Measurements from ENCODE around the gene OR5AR1. TPM values are rescaled to one million over a fixed set of nuclear protein-coding genes. Genes with fewer than 3 reads are reported as not detected.

The OR5AR1 gene
- total RNA-seq: not detected

DNA sequence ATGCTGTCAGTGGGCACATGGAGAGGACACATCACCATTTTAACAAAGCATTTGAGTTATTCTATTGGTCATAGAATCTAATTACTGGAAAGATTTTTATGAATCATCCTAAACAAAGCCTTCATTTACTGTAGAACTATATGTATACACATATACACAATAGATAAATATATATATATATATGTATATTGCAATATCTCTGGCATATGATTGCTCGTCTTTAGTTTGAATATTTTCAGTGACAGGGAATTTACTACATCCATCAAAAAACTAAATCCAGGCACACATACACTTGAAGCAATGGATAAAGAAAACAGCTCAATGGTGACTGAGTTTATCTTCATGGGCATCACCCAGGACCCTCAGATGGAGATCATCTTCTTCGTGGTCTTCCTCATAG, at the start of gene OR5AR1:
Gene OR5AR1 (plus strand): TSS at position 301 of the 400 bp plus-strand sequence. CDS start 0 bp downstream, at position 301.
- no peak for DNase-seq
- Histone ChIP-seq H3K9me3 (no peaks in the 10 kb centered on the region), H3K36me3 (no peaks in the 10 kb centered on the region), H3K27me3 (no peaks in the 10 kb centered on the region), H3K27ac (no peak within 1 kb of the TSS), H3K4me1 (no peaks in the 10 kb centered on the region), H3K4me3 (no peak within 1 kb of the TSS)
- ATAC-seq (ENCODE audit: low FRiP score in 2 of 2): no peak
- no peak for TF ChIP-seq POLR2A (IDR thresholded peaks at IDR 0.05)
- TF ChIP-seq EP300 (IDR thresholded peaks at IDR 0.05): no peak
- TF ChIP-seq POLR2AphosphoS5 (IDR thresholded peaks at IDR 0.05): no peak
- TF ChIP-seq, protein P1, sequence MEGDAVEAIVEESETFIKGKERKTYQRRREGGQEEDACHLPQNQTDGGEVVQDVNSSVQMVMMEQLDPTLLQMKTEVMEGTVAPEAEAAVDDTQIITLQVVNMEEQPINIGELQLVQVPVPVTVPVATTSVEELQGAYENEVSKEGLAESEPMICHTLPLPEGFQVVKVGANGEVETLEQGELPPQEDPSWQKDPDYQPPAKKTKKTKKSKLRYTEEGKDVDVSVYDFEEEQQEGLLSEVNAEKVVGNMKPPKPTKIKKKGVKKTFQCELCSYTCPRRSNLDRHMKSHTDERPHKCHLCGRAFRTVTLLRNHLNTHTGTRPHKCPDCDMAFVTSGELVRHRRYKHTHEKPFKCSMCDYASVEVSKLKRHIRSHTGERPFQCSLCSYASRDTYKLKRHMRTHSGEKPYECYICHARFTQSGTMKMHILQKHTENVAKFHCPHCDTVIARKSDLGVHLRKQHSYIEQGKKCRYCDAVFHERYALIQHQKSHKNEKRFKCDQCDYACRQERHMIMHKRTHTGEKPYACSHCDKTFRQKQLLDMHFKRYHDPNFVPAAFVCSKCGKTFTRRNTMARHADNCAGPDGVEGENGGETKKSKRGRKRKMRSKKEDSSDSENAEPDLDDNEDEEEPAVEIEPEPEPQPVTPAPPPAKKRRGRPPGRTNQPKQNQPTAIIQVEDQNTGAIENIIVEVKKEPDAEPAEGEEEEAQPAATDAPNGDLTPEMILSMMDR (IDR thresholded peaks at IDR 0.05): no peak
- WGBS, 2 donors: 77% methylated on average over 2 of the region's 2 CpGs

DNA sequence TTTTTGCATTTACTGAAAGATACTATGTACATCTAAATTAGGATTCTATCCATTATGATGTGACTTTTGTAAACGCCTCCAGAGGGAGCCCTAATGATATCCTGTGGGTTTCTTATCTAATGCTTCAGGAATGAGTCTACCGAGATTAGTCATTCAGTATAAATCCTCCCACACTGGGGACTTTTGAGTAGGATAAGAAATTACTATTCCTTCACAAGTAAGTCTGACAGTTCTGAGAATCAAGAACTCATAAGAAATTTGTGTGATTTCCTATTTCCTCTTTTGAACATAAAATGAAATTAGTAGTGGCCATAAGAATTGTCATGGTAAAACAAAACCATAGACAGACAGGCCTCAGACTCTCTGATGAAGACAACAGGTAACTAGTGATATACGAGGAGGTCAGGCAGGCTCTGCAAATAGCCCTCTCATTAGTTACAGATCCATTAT, 38.8 kb upstream of the OR5AR1 start:
- Histone ChIP-seq H3K4me1 (no peaks in the 10 kb centered on the region), H3K4me3 (no peak overlapping the region), H3K9me3 (no peaks in the 10 kb centered on the region), H3K27ac (no peak overlapping the region), H3K36me3 (no peaks in the 10 kb centered on the region), H3K27me3 (no peaks in the 10 kb centered on the region)
- ATAC-seq (ENCODE audit: low FRiP score in 2 of 2) (peak; percentile 53 to 83), DNase-seq (no peak)
- TF ChIP-seq, protein P1 (IDR thresholded peaks at IDR 0.05): peak in 4 of 6 experiments; percentile 20 to 27 (median 24)
- TF ChIP-seq EP300 (IDR thresholded peaks at IDR 0.05): no peak
- 5 to 8% methylated on average over 3 of the region's 3 CpGs for WGBS, 2 donors

DNA sequence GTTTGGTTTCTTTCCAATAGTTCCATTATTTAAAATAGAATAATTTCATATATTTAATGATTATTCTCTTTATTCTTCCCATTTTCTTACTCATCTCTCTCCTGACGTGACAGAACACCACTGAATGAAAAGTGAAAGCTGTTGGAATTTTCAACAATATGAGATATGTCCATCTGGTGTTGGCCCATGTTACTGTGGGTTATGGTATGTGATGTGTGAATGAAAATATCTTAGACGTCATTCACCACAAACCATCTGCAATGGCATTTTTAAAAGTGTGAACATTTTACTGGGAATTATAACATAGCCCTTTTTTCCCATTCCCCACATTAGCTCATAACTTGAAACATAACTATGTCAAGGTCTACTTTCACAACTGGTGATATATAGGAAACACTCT, 37.5 kb upstream of the OR5AR1 start:
- Histone ChIP-seq H3K27me3 (no peaks in the 10 kb centered on the region), H3K27ac (no peak overlapping the region), H3K4me1 (no peaks in the 10 kb centered on the region), H3K36me3 (no peaks in the 10 kb centered on the region), H3K9me3 (no peaks in the 10 kb centered on the region), H3K4me3 (no peak overlapping the region)
- 52 to 71% methylated on average over 2 of the region's 2 CpGs for WGBS, 2 donors
- ATAC-seq (ENCODE audit: low FRiP score in 2 of 2): no peak
- no peak for TF ChIP-seq POLR2AphosphoS5 (IDR thresholded peaks at IDR 0.05)
- no peak for TF ChIP-seq POLR2A (IDR thresholded peaks at IDR 0.05)
- TF ChIP-seq, protein P1 (IDR thresholded peaks at IDR 0.05): no peak
- TF ChIP-seq EP300 (IDR thresholded peaks at IDR 0.05): no peak
- no peak for DNase-seq

DNA sequence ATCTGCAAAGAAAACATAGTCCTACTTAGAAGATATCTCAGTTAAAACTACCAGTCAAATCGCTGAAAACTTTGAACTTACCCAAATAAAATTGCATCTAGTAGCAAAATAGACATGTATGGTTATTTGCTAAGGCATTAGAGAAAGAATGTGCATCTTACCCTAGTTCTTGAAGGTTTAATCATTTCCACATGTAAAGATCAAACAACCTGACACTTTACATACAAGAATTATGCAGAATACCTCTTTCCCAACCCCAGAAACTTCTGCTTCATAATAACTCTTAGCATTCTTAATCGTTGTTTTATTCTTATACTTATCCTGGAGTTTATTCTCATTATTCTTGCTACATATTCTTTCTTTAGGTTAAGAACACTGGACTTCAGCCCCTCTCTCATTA, 31.2 kb upstream of the OR5AR1 start:
- 75 to 77% methylated on average over 2 of the region's 2 CpGs for WGBS, 2 donors
- DNase-seq: no peak
- no peak for TF ChIP-seq POLR2A (IDR thresholded peaks at IDR 0.05)
- TF ChIP-seq POLR2AphosphoS5 (IDR thresholded peaks at IDR 0.05): no peak
- no peak for TF ChIP-seq EP300 (IDR thresholded peaks at IDR 0.05)
- TF ChIP-seq, protein P1 (IDR thresholded peaks at IDR 0.05): no peak
- no peak for ATAC-seq (ENCODE audit: low FRiP score in 2 of 2)
- no peak overlapping the region for H3K4me3 ChIP-seq
- H3K27me3 ChIP-seq: no peaks in the 10 kb centered on the region
- H3K27ac ChIP-seq: no peak overlapping the region
- H3K9me3 ChIP-seq: no peaks in the 10 kb centered on the region
- no peaks in the 10 kb centered on the region for H3K4me1 ChIP-seq
- H3K36me3 ChIP-seq: no peaks in the 10 kb centered on the region

DNA sequence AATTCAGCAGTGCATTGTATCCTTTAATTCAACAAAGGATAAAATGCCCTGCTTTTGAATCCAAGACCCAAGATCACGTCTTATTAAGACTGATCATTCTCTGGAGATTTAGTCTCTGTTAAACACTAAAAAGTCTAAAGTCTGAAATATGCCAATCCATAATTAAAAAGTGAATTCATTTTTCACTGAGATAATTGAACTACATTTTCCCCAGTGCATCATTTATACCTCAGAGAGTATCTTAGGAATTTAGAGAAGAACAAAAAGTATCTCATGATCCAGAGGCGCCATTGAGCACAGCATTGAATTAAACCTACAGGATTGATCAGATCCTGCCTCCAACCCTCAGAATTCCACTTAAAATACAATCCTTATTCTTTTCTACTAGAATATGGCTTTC, 26.6 kb upstream of the OR5AR1 start:
- DNase-seq: no peak
- no peak for TF ChIP-seq POLR2A (IDR thresholded peaks at IDR 0.05)
- no peak for TF ChIP-seq EP300 (IDR thresholded peaks at IDR 0.05)
- no peak for TF ChIP-seq POLR2AphosphoS5 (IDR thresholded peaks at IDR 0.05)
- TF ChIP-seq, protein P1 (IDR thresholded peaks at IDR 0.05): no peak
- 76 to 82% methylated on average over 2 of the region's 2 CpGs for WGBS, 2 donors
- Histone ChIP-seq H3K9me3 (no peaks in the 10 kb centered on the region), H3K4me3 (no peak overlapping the region), H3K27ac (no peak overlapping the region), H3K27me3 (no peaks in the 10 kb centered on the region), H3K36me3 (no peaks in the 10 kb centered on the region), H3K4me1 (no peaks in the 10 kb centered on the region)
- ATAC-seq (ENCODE audit: low FRiP score in 2 of 2): no peak
